Measurements from ENCODE around the gene PRPF40A. TPM values are rescaled to one million over a fixed set of nuclear protein-coding genes. Genes with fewer than 3 reads are reported as not detected.

Gene PRPF40A
- total RNA-seq, 2 donors from 2014 or later: 93.7 to 175 TPM

DNA sequence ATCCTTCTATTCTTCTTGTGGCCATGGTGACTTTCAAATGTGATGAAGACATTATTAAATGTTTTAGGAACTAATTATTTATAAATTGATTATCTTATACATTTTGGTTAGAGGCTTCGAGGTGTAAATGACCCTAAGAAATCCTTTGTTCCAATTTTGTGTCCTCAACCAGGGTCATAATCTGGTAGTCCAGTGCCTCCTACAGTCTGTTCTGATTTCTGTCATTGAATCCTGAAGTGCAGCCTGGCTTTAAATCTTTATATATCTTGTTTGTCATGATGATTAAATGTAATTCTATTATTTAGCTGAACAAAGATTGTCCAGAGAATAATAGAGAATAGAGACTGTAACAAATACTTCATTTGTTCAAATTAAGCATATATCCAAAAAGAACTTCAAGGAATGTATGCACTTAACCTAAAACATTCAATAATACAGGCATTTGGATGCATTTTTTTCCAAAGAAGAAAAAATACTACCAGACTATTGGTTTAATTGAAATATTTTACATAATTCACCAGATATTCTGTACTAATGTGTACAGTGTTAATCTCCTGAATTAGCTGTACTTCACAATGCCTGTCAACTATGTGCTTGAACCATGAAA, 89.8 kb downstream of the PRPF40A start:
- Mint-ChIP-seq H3K36me3 (ENCODE audit: low read depth) (no peaks in the 10 kb centered on the region), H3K4me1 (no peaks in the 10 kb centered on the region), H3K9me3 (no peaks in the 10 kb centered on the region), H3K4me3 (no peak overlapping the region), H3K27ac (no peak overlapping the region), H3K27me3 (peaks cover 23% of the 10 kb centered on the region)
- ATAC-seq (replicated peaks): no peak

DNA sequence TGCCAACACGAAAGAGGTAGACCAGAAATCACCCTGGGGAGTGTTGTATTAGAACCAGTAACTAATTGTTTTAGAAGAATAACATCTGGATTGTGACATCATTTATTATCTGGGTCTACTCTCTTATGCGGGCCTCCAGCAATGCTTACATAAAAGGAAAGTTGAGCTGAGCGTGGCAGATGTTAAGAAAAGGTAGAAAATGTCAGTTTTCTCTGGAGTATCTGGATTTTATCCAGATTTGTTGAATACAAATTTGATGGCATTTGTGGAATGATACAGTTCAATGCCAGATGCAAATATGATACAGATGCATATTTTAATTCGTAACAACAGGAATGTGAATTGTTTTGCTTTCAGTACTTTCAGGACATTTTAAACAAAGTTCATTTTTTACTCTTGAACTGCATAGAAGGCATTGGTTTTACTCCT, 90.3 kb downstream of the PRPF40A start:
- Mint-ChIP-seq H3K4me1 (no peaks in the 10 kb centered on the region), H3K4me3 (no peak overlapping the region), H3K27me3 (peaks cover 18% of the 10 kb centered on the region), H3K27ac (no peak overlapping the region), H3K36me3 (ENCODE audit: low read depth) (no peaks in the 10 kb centered on the region), H3K9me3 (no peaks in the 10 kb centered on the region)
- ATAC-seq (replicated peaks): no peak

DNA sequence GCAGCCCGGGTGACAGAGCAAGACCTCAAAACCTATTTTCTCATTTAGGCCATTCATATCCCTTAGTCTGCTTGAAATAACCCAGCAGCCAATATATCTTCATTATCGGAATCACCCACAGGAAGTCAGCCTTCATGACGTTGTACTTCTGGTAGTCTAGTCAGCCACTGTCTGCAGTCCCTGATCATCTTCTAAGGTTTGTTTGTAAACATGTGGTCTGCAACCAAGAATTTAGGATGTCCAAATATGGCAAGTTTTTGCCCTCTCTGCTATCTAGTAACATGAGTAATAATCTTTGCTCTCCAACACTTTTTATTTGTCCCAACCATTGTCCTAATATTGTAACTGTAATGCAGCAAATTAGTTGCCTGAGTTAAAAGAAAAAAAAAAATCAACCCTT, 92.5 kb downstream of the PRPF40A start:
- Mint-ChIP-seq H3K27ac (no peak overlapping the region), H3K27me3 (peaks cover 30% of the 10 kb centered on the region), H3K4me1 (no peaks in the 10 kb centered on the region), H3K9me3 (no peaks in the 10 kb centered on the region), H3K4me3 (no peak overlapping the region), H3K36me3 (ENCODE audit: low read depth) (no peaks in the 10 kb centered on the region)
- ATAC-seq (replicated peaks): no peak

DNA sequence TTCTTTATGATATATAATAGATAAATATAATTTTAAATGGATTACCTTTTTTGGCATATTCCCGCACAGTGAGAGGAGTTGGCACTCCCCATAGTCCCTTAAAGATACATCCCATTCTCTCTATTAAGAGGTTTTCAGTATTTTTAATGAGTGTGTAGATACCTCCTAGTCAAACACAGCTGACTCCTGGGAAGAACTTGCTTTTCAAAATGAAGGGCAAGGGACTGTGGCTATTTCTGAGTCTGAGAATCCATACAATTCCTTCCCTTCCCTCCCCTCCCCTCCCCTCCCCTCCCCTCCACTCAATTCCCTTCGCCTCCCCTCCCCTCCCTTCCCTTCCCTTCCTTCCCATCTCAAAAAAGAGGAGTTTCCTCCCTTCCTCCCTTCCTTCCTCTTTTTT, 93.5 kb downstream of the PRPF40A start:
- Mint-ChIP-seq H3K27ac (no peak overlapping the region), H3K36me3 (ENCODE audit: low read depth) (no peaks in the 10 kb centered on the region), H3K4me3 (no peak overlapping the region), H3K9me3 (no peaks in the 10 kb centered on the region), H3K27me3 (peaks cover 33% of the 10 kb centered on the region), H3K4me1 (no peaks in the 10 kb centered on the region)
- ATAC-seq (replicated peaks): no peak

DNA sequence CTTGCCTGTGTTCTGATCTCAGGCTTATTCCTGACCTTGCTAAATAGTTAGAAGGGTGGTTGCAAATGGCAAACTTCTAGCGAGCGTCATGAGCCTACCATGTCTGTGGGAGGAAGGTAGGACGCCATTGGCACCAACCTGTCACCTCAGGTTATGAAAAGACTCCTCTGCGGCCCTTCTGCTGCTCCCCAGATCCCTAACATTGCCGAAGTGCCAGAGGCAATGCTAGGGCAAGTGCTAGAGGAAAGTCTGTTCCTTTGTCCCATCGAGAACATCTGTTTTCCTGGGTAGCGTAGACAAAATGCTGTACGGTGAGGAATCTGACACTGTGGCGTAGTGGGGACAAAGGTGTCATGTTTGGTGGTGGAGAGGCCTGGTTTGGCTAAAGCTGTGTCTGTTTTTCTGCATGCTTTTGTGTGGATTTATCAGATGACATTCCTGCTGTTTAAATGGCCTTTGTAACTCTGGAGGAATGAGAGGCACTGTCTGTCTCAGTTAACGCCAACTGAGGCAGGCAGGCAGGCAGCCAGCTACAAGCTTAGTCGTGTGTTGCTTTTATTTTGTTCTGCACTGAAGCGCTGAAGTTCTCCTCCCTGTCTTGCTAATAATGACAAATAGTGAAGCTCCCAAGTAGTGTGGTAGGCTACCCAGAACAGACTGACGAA, 94.1 kb downstream of the PRPF40A start:
- Mint-ChIP-seq H3K4me1 (no peaks in the 10 kb centered on the region), H3K27me3 (peaks cover 33% of the 10 kb centered on the region), H3K9me3 (no peaks in the 10 kb centered on the region), H3K27ac (no peak overlapping the region), H3K36me3 (ENCODE audit: low read depth) (no peaks in the 10 kb centered on the region), H3K4me3 (no peak overlapping the region)
- no peak for ATAC-seq (replicated peaks)

DNA sequence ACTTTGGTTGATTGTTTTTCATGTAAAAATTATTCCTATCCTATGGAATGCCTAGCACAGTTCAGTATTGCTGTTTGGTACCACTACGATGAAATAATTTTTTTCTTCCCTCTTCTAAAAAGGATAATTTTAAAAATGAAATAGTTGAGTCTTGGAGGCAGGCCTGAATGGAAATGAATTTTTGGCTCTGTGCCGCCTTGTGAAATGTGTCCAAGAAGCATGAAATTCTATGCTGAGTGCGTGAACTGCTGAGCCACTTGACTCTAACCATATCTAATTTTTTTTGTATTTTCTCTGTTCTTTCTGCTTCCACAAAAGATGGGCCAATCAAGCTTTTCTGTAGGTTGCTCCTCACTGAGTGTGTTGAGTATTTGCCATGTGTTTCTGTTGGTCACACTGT, 95.0 kb downstream of the PRPF40A start:
- Mint-ChIP-seq H3K36me3 (ENCODE audit: low read depth) (no peaks in the 10 kb centered on the region), H3K4me3 (no peak overlapping the region), H3K27ac (no peak overlapping the region), H3K9me3 (no peaks in the 10 kb centered on the region), H3K4me1 (no peaks in the 10 kb centered on the region), H3K27me3 (peaks cover 29% of the 10 kb centered on the region)
- no peak for ATAC-seq (replicated peaks)

DNA sequence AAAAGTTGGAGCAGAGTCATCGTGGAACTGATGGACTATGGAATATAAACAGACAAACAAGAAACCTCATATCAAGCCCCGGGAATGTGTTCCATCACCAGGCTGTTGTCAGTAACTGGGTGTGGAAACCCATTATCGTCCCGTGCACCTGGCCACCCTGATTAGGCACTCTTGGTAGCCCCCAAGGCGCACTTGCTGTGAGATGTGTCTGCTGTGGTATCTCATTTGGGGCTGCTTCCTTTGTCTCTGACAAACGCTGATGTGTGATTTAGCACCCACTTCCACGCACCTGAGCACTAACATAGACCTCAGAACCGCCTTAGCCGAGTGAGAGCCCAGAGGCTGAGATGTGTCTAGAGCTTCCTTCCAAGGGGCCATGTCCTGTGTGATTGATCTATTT, 96.3 kb downstream of the PRPF40A start:
- no peaks in the 10 kb centered on the region for H3K9me3 Mint-ChIP-seq
- H3K27ac Mint-ChIP-seq: no peak overlapping the region
- H3K27me3 Mint-ChIP-seq: peaks cover 24% of the 10 kb centered on the region
- no peaks in the 10 kb centered on the region for H3K4me1 Mint-ChIP-seq
- no peaks in the 10 kb centered on the region for H3K36me3 Mint-ChIP-seq (ENCODE audit: low read depth)
- no peak overlapping the region for H3K4me3 Mint-ChIP-seq
- ATAC-seq (replicated peaks): no peak

DNA sequence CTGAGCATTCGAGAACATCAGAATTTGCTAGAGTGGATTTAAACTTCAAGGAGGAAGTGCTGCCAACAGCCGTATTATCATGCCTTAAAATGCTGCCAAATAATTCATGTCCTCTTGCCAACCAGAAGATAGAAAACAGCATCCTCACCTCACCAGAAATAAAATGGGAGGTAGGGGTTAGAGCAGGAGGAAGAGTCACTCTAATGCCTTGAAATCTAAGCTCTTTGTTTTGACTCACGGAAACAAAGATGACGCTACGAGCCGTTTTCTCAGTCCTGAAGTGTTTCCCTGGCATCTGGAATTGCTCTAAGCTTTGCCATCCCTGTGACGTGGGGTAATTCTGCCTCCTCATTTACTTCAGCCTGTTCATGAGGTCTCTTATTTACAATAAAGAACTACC, 97.1 kb downstream of the PRPF40A start:
- no peak overlapping the region for H3K27ac Mint-ChIP-seq
- H3K9me3 Mint-ChIP-seq: no peaks in the 10 kb centered on the region
- H3K36me3 Mint-ChIP-seq (ENCODE audit: low read depth): no peaks in the 10 kb centered on the region
- no peak for ATAC-seq (replicated peaks)
- H3K4me3 Mint-ChIP-seq: no peak overlapping the region
- H3K27me3 Mint-ChIP-seq: peaks cover 24% of the 10 kb centered on the region
- H3K4me1 Mint-ChIP-seq: no peaks in the 10 kb centered on the region

DNA sequence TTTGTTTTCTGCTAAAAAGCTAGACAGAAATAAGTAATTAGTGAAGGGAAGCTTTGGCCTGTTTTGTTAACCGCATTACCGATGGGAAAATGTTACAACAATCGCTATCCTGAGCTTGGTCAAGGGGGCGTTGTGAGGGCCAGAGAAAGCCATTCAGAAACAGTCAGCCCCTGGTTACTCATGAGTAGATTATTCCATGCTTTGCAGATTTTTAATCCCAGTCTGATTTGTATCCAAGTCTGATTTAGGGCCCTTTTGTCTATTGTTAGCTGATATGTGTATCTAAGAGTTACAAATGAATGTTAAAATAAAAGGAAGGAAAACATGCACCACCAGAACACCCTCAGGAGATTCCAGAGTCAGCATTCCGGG, 99.1 kb downstream of the PRPF40A start:
- no peak overlapping the region for H3K27ac Mint-ChIP-seq
- H3K9me3 Mint-ChIP-seq: no peaks in the 10 kb centered on the region
- no peak for ATAC-seq (replicated peaks)
- no peaks in the 10 kb centered on the region for H3K36me3 Mint-ChIP-seq (ENCODE audit: low read depth)
- H3K4me1 Mint-ChIP-seq: no peaks in the 10 kb centered on the region
- H3K4me3 Mint-ChIP-seq: no peak overlapping the region
- H3K27me3 Mint-ChIP-seq: peaks cover 20% of the 10 kb centered on the region

DNA sequence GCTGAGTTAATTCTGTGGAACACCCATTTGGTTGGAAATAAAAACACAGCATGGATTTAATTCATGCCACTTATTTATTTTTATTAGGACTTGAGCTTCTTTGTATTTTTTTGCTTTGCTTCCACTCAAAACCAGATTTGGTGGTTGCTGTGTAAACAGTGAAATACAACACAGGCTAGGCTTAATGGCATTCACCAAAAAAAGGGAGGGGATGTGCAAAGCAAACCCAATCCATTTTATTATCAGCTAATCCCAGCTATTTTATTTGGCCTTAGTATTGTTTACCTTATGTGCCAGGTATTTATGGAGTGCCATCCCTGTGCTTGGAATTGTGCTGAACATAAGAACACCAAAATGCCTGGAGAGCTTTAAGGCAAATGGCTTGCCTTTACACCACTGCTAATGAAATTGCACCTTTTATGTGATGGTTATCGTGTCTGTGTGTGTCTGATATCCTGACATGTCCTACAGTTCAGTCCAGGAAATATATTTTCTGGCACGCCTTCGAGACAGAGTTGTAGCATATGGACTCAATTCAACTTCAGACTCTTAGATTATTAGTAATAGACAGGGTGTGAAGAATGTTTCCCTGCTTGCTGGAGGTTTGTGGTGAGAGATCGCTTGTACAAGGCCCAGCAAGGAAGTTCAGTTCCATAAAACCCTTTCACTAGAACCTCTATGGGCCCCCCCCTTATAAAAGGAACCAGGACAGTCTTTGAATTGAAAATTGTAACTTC, 99.6 kb downstream of the PRPF40A start:
- ATAC-seq (replicated peaks): no peak
- Mint-ChIP-seq H3K9me3 (no peaks in the 10 kb centered on the region), H3K36me3 (ENCODE audit: low read depth) (no peaks in the 10 kb centered on the region), H3K27ac (no peak overlapping the region), H3K4me3 (no peak overlapping the region), H3K27me3 (peaks cover 16% of the 10 kb centered on the region), H3K4me1 (no peaks in the 10 kb centered on the region)

DNA sequence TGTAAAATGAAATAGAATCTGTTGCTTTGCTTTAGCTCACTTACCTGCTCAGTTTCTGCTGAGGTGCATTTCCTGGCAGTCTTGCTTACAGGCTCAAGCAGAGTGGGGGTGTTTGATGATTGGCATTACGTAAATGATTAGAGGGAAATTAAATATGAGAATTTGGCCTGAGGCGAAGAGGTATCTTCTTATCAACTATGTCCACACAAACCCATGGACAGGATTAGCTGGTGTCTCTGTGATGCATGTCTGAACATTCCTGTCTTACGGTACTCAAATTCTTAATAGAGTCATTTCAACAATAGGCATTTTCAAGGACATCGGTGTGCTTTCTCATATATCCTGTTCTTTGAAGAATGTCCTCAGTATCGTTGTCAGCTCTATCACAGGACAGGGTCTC, 102.1 kb downstream of the PRPF40A start:
- Mint-ChIP-seq H3K4me3 (no peak overlapping the region), H3K36me3 (ENCODE audit: low read depth) (no peaks in the 10 kb centered on the region), H3K27ac (no peak overlapping the region)

DNA sequence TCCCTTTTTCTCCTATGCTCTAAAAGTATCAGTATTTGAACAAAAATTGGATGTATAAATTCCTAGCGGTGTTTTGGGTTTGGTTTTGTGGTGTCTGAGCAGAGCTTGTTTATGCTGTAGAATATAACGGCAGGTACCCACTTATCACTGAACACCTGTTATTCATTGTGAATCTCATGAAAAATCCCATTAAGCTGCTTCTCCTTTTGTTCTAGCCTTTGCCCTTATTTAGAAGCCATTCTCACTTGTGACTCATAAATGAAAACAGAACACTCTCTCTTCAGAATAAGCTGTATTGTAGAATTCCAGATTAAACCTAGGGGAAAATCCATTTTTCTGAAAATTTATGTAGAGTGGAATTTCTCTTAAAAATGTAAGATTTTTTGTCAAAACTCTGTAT, 104.0 kb downstream of the PRPF40A start:
- no peak overlapping the region for H3K4me3 Mint-ChIP-seq

More for the DNA sequence above, 102.1 kb downstream of the PRPF40A start:
- Mint-ChIP-seq H3K9me3 (no peaks in the 10 kb centered on the region), H3K27me3 (peaks cover 6% of the 10 kb centered on the region), H3K4me1 (no peaks in the 10 kb centered on the region)
- ATAC-seq (replicated peaks): no peak

DNA sequence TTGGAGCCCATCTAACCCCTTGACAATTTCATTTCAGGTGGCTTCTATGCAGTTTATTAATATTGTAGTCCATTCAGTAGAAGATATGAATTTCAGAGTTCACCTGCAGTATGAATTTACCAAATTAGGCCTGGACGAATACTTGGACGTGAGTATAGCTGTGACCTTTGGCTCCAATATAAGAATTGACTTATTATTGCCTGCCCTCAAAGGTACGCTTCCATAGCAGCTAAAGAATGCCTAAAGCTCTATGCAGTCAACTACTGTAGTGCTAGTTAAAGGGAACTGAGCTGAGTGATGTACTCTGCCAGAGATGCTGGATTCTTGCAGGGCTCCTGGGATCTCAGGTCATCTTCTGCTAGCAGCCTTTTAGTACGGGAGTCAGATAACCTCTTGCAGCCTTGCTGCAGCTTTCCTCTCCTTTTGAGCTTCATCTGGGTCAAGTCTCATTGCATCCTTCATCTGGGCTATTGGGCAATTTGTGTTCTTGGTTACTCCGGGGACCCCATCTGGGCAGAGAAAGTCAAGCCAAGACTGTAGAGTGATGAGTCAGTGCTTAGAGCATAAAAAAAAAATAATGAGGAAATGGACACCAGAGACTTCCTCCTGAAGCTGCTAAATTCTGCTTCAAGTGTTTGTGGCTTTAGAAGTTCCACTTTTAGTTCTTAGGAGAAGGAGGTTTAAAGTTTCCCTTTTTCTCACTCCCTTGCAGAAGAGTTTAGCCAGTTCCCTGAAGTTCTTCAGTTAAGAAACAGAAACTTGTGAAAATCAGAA, 105.6 kb downstream of the PRPF40A start:
- H3K27ac Mint-ChIP-seq: no peak overlapping the region
- no peak overlapping the region for H3K4me3 Mint-ChIP-seq
- H3K4me1 Mint-ChIP-seq: no peaks in the 10 kb centered on the region
- no peaks in the 10 kb centered on the region for H3K36me3 Mint-ChIP-seq (ENCODE audit: low read depth)
- ATAC-seq (replicated peaks): no peak
- no peaks in the 10 kb centered on the region for H3K27me3 Mint-ChIP-seq
- H3K9me3 Mint-ChIP-seq: no peaks in the 10 kb centered on the region

More for the DNA sequence above, 104.0 kb downstream of the PRPF40A start:
- H3K27ac Mint-ChIP-seq: no peak overlapping the region
- ATAC-seq (replicated peaks): no peak
- H3K36me3 Mint-ChIP-seq (ENCODE audit: low read depth): no peaks in the 10 kb centered on the region
- H3K27me3 Mint-ChIP-seq: no peaks in the 10 kb centered on the region
- no peaks in the 10 kb centered on the region for H3K4me1 Mint-ChIP-seq
- no peaks in the 10 kb centered on the region for H3K9me3 Mint-ChIP-seq

DNA sequence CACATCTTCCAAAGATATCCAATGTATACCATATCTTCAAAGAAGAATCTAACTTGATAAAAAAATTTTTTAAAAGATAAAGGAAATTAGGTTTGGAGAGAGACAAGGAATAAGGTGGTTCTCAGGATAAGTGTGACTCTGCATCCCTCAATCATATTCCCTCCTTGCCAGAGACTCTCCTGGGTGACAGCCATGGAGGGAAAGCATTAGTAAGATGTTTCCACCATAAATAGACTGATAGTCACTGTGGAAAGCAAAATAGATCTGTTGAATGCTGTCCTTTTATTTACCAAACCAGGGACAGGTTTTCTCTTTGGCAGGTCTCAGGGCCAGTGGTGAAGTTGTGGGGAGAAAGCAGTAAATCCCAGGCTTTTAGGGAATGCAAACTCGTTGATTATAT, 107.6 kb downstream of the PRPF40A start:
- Mint-ChIP-seq H3K36me3 (ENCODE audit: low read depth) (no peaks in the 10 kb centered on the region), H3K27me3 (no peaks in the 10 kb centered on the region), H3K27ac (no peak overlapping the region), H3K4me1 (no peaks in the 10 kb centered on the region), H3K9me3 (no peaks in the 10 kb centered on the region), H3K4me3 (no peak overlapping the region)
- ATAC-seq (replicated peaks): no peak

All from activated T-helper 17 cell treated with anti-CD3 and anti-CD28 coated beads, Interleukin-2, amount 50 U/mL, for 72 hours (primary cell).